ENCODE results near the gene C16orf92.

The C16orf92 gene

GRCh38 chr16:29986931-29987330 lies 36.1 kb upstream of the C16orf92 start:
- Histone ChIP-seq H2BK15ac (ENCODE audit: low read length) (no peak overlapping the region), H3K36me3 (replicated peaks in 1 of 2; ENCODE audit: control insufficient read depth in 2 of 2, insufficient read depth in 2 of 2, low read length in 2 of 2) (peaks cover 66 to 100% of the 10 kb centered on the region in 2 donors), H2BK5ac (ENCODE audit: low read length) (no peak overlapping the region), H3K4me3 (ENCODE audit: low read length in 2 of 2) (no peak overlapping the region), H3K14ac (ENCODE audit: low read length) (no peak overlapping the region), H3K79me1 (ENCODE audit: low read depth, low read length) (peaks cover 2% of the 10 kb centered on the region), H3K18ac (ENCODE audit: low read length) (no peak overlapping the region), H3K23ac (ENCODE audit: low read depth, low read length, poor library complexity) (no peak overlapping the region), H2BK12ac (ENCODE audit: low read length) (no peak overlapping the region), H3K9me3 (replicated peaks in 1 of 2; ENCODE audit: control insufficient read depth in 2 of 2, insufficient read depth in 1 of 2, low read depth in 1 of 2, low read length in 2 of 2) (no peaks in the 10 kb centered on the region), H4K91ac (ENCODE audit: low read depth, low read length, poor library complexity) (no peak overlapping the region), H3K27ac (replicated peaks; ENCODE audit: low read length) (no peak overlapping the region), H3K9ac (ENCODE audit: low read depth, low read length, poor library complexity) (no peak overlapping the region), H3K4me1 (ENCODE audit: control insufficient read depth in 2 of 2, insufficient read depth in 1 of 2, low read depth in 1 of 2, low read length in 2 of 2) (no peaks in the 10 kb centered on the region), H3K4ac (ENCODE audit: low read length) (no peak overlapping the region), H2AFZ (ENCODE audit: low read length) (no peak overlapping the region), H3K27me3 (ENCODE audit: control insufficient read depth in 3 of 3, insufficient read depth in 3 of 3, low read depth in 1 of 3, low read length in 3 of 3) (no peaks in the 10 kb centered on the region), H4K8ac (ENCODE audit: low read depth, low read length) (no peak overlapping the region), H2AK5ac (ENCODE audit: low read depth, low read length) (no peak overlapping the region), H2BK120ac (ENCODE audit: low read depth, low read length) (no peak overlapping the region), H3K4me2 (ENCODE audit: insufficient read depth, low read length, poor library complexity, severe bottlenecking) (no peak overlapping the region)
- WGBS, 2 donors (ENCODE audit: extremely low coverage in 2 of 2, insufficient read length in 2 of 2, insufficient replicate concordance in 1 of 2), result no CpG with 5 or more reads among the region's 5 CpGs
- no peak for DNase-seq (ENCODE audit: low spot score)

- peaks cover 64 to 100% of the 10 kb centered on the region in 2 donors for H3K36me3 ChIP-seq (replicated peaks in 1 of 2; ENCODE audit: control insufficient read depth in 2 of 2, insufficient read depth in 2 of 2, low read length in 2 of 2)
- no peak overlapping the region for H2BK12ac ChIP-seq (ENCODE audit: low read length)
- no peaks in the 10 kb centered on the region for H3K9me3 ChIP-seq (replicated peaks in 1 of 2; ENCODE audit: control insufficient read depth in 2 of 2, insufficient read depth in 1 of 2, low read depth in 1 of 2, low read length in 2 of 2)
- H4K8ac ChIP-seq (ENCODE audit: low read depth, low read length), result no peak overlapping the region
- no peak overlapping the region for H3K14ac ChIP-seq (ENCODE audit: low read length)
- no peaks in the 10 kb centered on the region for H3K27me3 ChIP-seq (ENCODE audit: control insufficient read depth in 3 of 3, insufficient read depth in 3 of 3, low read depth in 1 of 3, low read length in 3 of 3)
- H4K91ac ChIP-seq (ENCODE audit: low read depth, low read length, poor library complexity), result no peak overlapping the region
- no CpG with 5 or more reads among the region's 35 CpGs for WGBS, 2 donors (ENCODE audit: extremely low coverage in 2 of 2, insufficient read length in 2 of 2, insufficient replicate concordance in 1 of 2)
- DNase-seq (ENCODE audit: low spot score), result no peak
- no peaks in the 10 kb centered on the region for H3K4me1 ChIP-seq (ENCODE audit: control insufficient read depth in 2 of 2, insufficient read depth in 1 of 2, low read depth in 1 of 2, low read length in 2 of 2)
- H2BK5ac ChIP-seq (ENCODE audit: low read length), result no peak overlapping the region
- no peak overlapping the region for H2BK15ac ChIP-seq (ENCODE audit: low read length)
- H2AFZ ChIP-seq (ENCODE audit: low read length), result no peak overlapping the region
- no peak overlapping the region for H3K23ac ChIP-seq (ENCODE audit: low read depth, low read length, poor library complexity)
- no peak overlapping the region for H3K9ac ChIP-seq (ENCODE audit: low read depth, low read length, poor library complexity)
- no peak overlapping the region for H3K27ac ChIP-seq (replicated peaks; ENCODE audit: low read length)
- H3K4me3 ChIP-seq (ENCODE audit: low read length in 2 of 2), result no peak overlapping the region
- H3K4ac ChIP-seq (ENCODE audit: low read length), result no peak overlapping the region
- H3K18ac ChIP-seq (ENCODE audit: low read length), result no peak overlapping the region
- peaks cover 2% of the 10 kb centered on the region for H3K79me1 ChIP-seq (ENCODE audit: low read depth, low read length)
- no peak overlapping the region for H2BK120ac ChIP-seq (ENCODE audit: low read depth, low read length)
- H3K4me2 ChIP-seq (ENCODE audit: insufficient read depth, low read length, poor library complexity, severe bottlenecking), result no peak overlapping the region
- H2AK5ac ChIP-seq (ENCODE audit: low read depth, low read length), result no peak overlapping the region
These were observed 35.5 kb upstream of the C16orf92 start for GRCh38 chr16:29987371-29988085.

- no peak overlapping the region for H3K4me2 ChIP-seq (ENCODE audit: insufficient read depth, low read length, poor library complexity, severe bottlenecking)
- WGBS, 2 donors (ENCODE audit: extremely low coverage in 2 of 2, insufficient read length in 2 of 2, insufficient replicate concordance in 1 of 2), result no CpG with 5 or more reads among the region's 17 CpGs
- H2BK15ac ChIP-seq (ENCODE audit: low read length), result no peak overlapping the region
- no peak overlapping the region for H3K9ac ChIP-seq (ENCODE audit: low read depth, low read length, poor library complexity)
- H4K8ac ChIP-seq (ENCODE audit: low read depth, low read length), result no peak overlapping the region
- H2BK12ac ChIP-seq (ENCODE audit: low read length), result no peak overlapping the region
- no peak overlapping the region for H3K4me3 ChIP-seq (ENCODE audit: low read length in 2 of 2)
- peaks cover 62 to 100% of the 10 kb centered on the region in 2 donors for H3K36me3 ChIP-seq (replicated peaks in 1 of 2; ENCODE audit: control insufficient read depth in 2 of 2, insufficient read depth in 2 of 2, low read length in 2 of 2)
- no peaks in the 10 kb centered on the region for H3K4me1 ChIP-seq (ENCODE audit: control insufficient read depth in 2 of 2, insufficient read depth in 1 of 2, low read depth in 1 of 2, low read length in 2 of 2)
- no peak overlapping the region for H2AK5ac ChIP-seq (ENCODE audit: low read depth, low read length)
- no peak overlapping the region for H3K4ac ChIP-seq (ENCODE audit: low read length)
- H4K91ac ChIP-seq (ENCODE audit: low read depth, low read length, poor library complexity), result no peak overlapping the region
- H3K27me3 ChIP-seq (ENCODE audit: control insufficient read depth in 3 of 3, insufficient read depth in 3 of 3, low read depth in 1 of 3, low read length in 3 of 3), result no peaks in the 10 kb centered on the region
- H3K27ac ChIP-seq (replicated peaks; ENCODE audit: low read length), result no peak overlapping the region
- H3K79me1 ChIP-seq (ENCODE audit: low read depth, low read length), result peaks cover 2% of the 10 kb centered on the region
- H3K23ac ChIP-seq (ENCODE audit: low read depth, low read length, poor library complexity), result no peak overlapping the region
- no peak for DNase-seq (ENCODE audit: low spot score)
- no peak overlapping the region for H3K14ac ChIP-seq (ENCODE audit: low read length)
- H3K9me3 ChIP-seq (replicated peaks in 1 of 2; ENCODE audit: control insufficient read depth in 2 of 2, insufficient read depth in 1 of 2, low read depth in 1 of 2, low read length in 2 of 2), result no peaks in the 10 kb centered on the region
- no peak overlapping the region for H2BK5ac ChIP-seq (ENCODE audit: low read length)
- no peak overlapping the region for H2AFZ ChIP-seq (ENCODE audit: low read length)
- no peak overlapping the region for H3K18ac ChIP-seq (ENCODE audit: low read length)
- no peak overlapping the region for H2BK120ac ChIP-seq (ENCODE audit: low read depth, low read length)
These were observed 34.5 kb upstream of the C16orf92 start for GRCh38 chr16:29988346-29989075.

GRCh38 chr16:29989111-29989858 lies 33.7 kb upstream of the C16orf92 start:
- no peak overlapping the region for H2BK15ac ChIP-seq (ENCODE audit: low read length)
- H3K27me3 ChIP-seq (ENCODE audit: control insufficient read depth in 3 of 3, insufficient read depth in 3 of 3, low read depth in 1 of 3, low read length in 3 of 3), result no peaks in the 10 kb centered on the region
- no peak overlapping the region for H4K91ac ChIP-seq (ENCODE audit: low read depth, low read length, poor library complexity)
- H2BK12ac ChIP-seq (ENCODE audit: low read length), result no peak overlapping the region
- H2BK5ac ChIP-seq (ENCODE audit: low read length), result no peak overlapping the region
- no peak overlapping the region for H3K4me3 ChIP-seq (ENCODE audit: low read length in 2 of 2)
- H2AFZ ChIP-seq (ENCODE audit: low read length), result no peak overlapping the region
- no peak overlapping the region for H3K4ac ChIP-seq (ENCODE audit: low read length)
- H3K9me3 ChIP-seq (replicated peaks in 1 of 2; ENCODE audit: control insufficient read depth in 2 of 2, insufficient read depth in 1 of 2, low read depth in 1 of 2, low read length in 2 of 2), result no peaks in the 10 kb centered on the region
- H2BK120ac ChIP-seq (ENCODE audit: low read depth, low read length), result no peak overlapping the region
- H3K14ac ChIP-seq (ENCODE audit: low read length), result no peak overlapping the region
- no peaks in the 10 kb centered on the region for H3K4me1 ChIP-seq (ENCODE audit: control insufficient read depth in 2 of 2, insufficient read depth in 1 of 2, low read depth in 1 of 2, low read length in 2 of 2)
- peaks cover 2% of the 10 kb centered on the region for H3K79me1 ChIP-seq (ENCODE audit: low read depth, low read length)
- DNase-seq (ENCODE audit: low spot score), result no peak
- H3K36me3 ChIP-seq (replicated peaks in 1 of 2; ENCODE audit: control insufficient read depth in 2 of 2, insufficient read depth in 2 of 2, low read length in 2 of 2), result peaks cover 56 to 100% of the 10 kb centered on the region in 2 donors
- H3K4me2 ChIP-seq (ENCODE audit: insufficient read depth, low read length, poor library complexity, severe bottlenecking), result no peak overlapping the region
- no peak overlapping the region for H3K27ac ChIP-seq (replicated peaks; ENCODE audit: low read length)
- whole genome bisulfite sequencing, 2 donors (ENCODE audit: extremely low coverage in 2 of 2, insufficient read length in 2 of 2, insufficient replicate concordance in 1 of 2), result no CpG with 5 or more reads among the region's 23 CpGs
- no peak overlapping the region for H3K9ac ChIP-seq (ENCODE audit: low read depth, low read length, poor library complexity)
- H2AK5ac ChIP-seq (ENCODE audit: low read depth, low read length), result no peak overlapping the region
- no peak overlapping the region for H3K18ac ChIP-seq (ENCODE audit: low read length)
- no peak overlapping the region for H3K23ac ChIP-seq (ENCODE audit: low read depth, low read length, poor library complexity)
- H4K8ac ChIP-seq (ENCODE audit: low read depth, low read length), result no peak overlapping the region

Data from neuronal stem cell (in vitro differentiated cells).